ES-I3 (cell line): ENCODE data around the gene DACH2.

Experiments used
- H3K36me3 ChIP-seq: 2 replicates; pipeline ENCODE4 v1.6.1; 2013; ENCODE audit warnings: mild to moderate bottlenecking, low read length, control low read depth, moderate library complexity; ENCODE audit not compliant: insufficient read depth
- H3K4me1 ChIP-seq: 2 replicates; pipeline ENCODE4 v1.6.1; 2013; ENCODE audit warnings: mild to moderate bottlenecking, control low read depth, low read length; ENCODE audit not compliant: insufficient read depth
- H3K9ac ChIP-seq: 2 replicates; pipeline ENCODE4 v1.6.1; 2013; ENCODE audit warnings: low read depth, mild to moderate bottlenecking, low read length, moderate library complexity
- H3K9me3 ChIP-seq: 2 replicates; pipeline ENCODE4 v1.6.1; 2013; ENCODE audit warnings: mild to moderate bottlenecking, low read length, moderate library complexity; ENCODE audit not compliant: control insufficient read depth, insufficient read depth

Gene DACH2

GRCh38 chrX:86370927-86371326 is 222.7 kb downstream of the DACH2 start:
- H3K9ac ChIP-seq = no peak overlapping the region
- H3K4me1 ChIP-seq = no peaks in the 10 kb centered on the region
- H3K36me3 ChIP-seq = no peaks in the 10 kb centered on the region
- no peaks in the 10 kb centered on the region for H3K9me3 ChIP-seq

- Histone ChIP-seq H3K9me3 (no peaks in the 10 kb centered on the region), H3K36me3 (no peaks in the 10 kb centered on the region), H3K9ac (no peak overlapping the region), H3K4me1 (no peaks in the 10 kb centered on the region)
Observed at GRCh38 chrX:86379209-86379608, 231.0 kb downstream of the DACH2 start.

GRCh38 chrX:86383681-86384540 is 235.7 kb downstream of the DACH2 start:
- H3K36me3 ChIP-seq = no peaks in the 10 kb centered on the region
- no peaks in the 10 kb centered on the region for H3K9me3 ChIP-seq
- no peaks in the 10 kb centered on the region for H3K4me1 ChIP-seq
- no peak overlapping the region for H3K9ac ChIP-seq

- H3K36me3 ChIP-seq = no peaks in the 10 kb centered on the region
- no peaks in the 10 kb centered on the region; the same call in 1 of the 2 replicates for H3K9me3 ChIP-seq
- no peak overlapping the region for H3K9ac ChIP-seq
- no peaks in the 10 kb centered on the region for H3K4me1 ChIP-seq
Observed at GRCh38 chrX:86407371-86407770, 259.1 kb downstream of the DACH2 start.

GRCh38 chrX:86421771-86422170 is 273.5 kb downstream of the DACH2 start:
- Histone ChIP-seq H3K36me3 (no peaks in the 10 kb centered on the region), H3K9me3 (0 out of 2 replicates have a peak, but pooled peaks cover 2% of the 10 kb centered on the region), H3K4me1 (no peaks in the 10 kb centered on the region), H3K9ac (no peak overlapping the region)

GRCh38 chrX:86436116-86436515 is 287.9 kb downstream of the DACH2 start:
- Histone ChIP-seq H3K4me1 (no peaks in the 10 kb centered on the region), H3K36me3 (no peaks in the 10 kb centered on the region), H3K9ac (no peak overlapping the region), H3K9me3 (no peaks in the 10 kb centered on the region)

GRCh38 chrX:86455495-86455894 is 307.2 kb downstream of the DACH2 start:
- no peaks in the 10 kb centered on the region for H3K36me3 ChIP-seq
- H3K9me3 ChIP-seq = peaks cover 4% of the 10 kb centered on the region; the same call in 1 of the 2 replicates
- no peak overlapping the region for H3K9ac ChIP-seq
- no peaks in the 10 kb centered on the region; the same call in 1 of the 2 replicates for H3K4me1 ChIP-seq

GRCh38 chrX:86460760-86461159 is 312.5 kb downstream of the DACH2 start:
- Histone ChIP-seq H3K9me3 (no peaks in the 10 kb centered on the region), H3K9ac (no peak overlapping the region), H3K36me3 (no peaks in the 10 kb centered on the region), H3K4me1 (no peaks in the 10 kb centered on the region; the same call in 1 of the 2 replicates)

GRCh38 chrX:86504297-86504696 is 356.0 kb downstream of the DACH2 start:
- H3K9ac ChIP-seq = no peak overlapping the region
- no peaks in the 10 kb centered on the region for H3K9me3 ChIP-seq
- H3K36me3 ChIP-seq = no peaks in the 10 kb centered on the region
- no peaks in the 10 kb centered on the region for H3K4me1 ChIP-seq

- no peaks in the 10 kb centered on the region for H3K36me3 ChIP-seq
- no peak overlapping the region for H3K9ac ChIP-seq
- H3K4me1 ChIP-seq = no peaks in the 10 kb centered on the region
- no peaks in the 10 kb centered on the region for H3K9me3 ChIP-seq
Observed at GRCh38 chrX:86507331-86507730, 359.1 kb downstream of the DACH2 start.

- Histone ChIP-seq H3K4me1 (no peaks in the 10 kb centered on the region), H3K9ac (no peak overlapping the region), H3K36me3 (no peaks in the 10 kb centered on the region), H3K9me3 (no peaks in the 10 kb centered on the region)
Observed at GRCh38 chrX:86579777-86580176, 431.5 kb downstream of the DACH2 start.

- no peak overlapping the region for H3K9ac ChIP-seq
- no peaks in the 10 kb centered on the region for H3K9me3 ChIP-seq
- H3K4me1 ChIP-seq = no peaks in the 10 kb centered on the region; the same call in 1 of the 2 replicates
- no peaks in the 10 kb centered on the region for H3K36me3 ChIP-seq
Observed at GRCh38 chrX:86604607-86605006, 456.4 kb downstream of the DACH2 start.

GRCh38 chrX:86696951-86697350 is 548.7 kb downstream of the DACH2 start:
- H3K4me1 ChIP-seq = no peaks in the 10 kb centered on the region
- no peaks in the 10 kb centered on the region for H3K9me3 ChIP-seq
- H3K9ac ChIP-seq = no peak overlapping the region
- no peaks in the 10 kb centered on the region for H3K36me3 ChIP-seq

GRCh38 chrX:86711531-86712180 is 563.4 kb downstream of the DACH2 start:
- H3K9me3 ChIP-seq = no peaks in the 10 kb centered on the region
- H3K4me1 ChIP-seq = no peaks in the 10 kb centered on the region
- no peaks in the 10 kb centered on the region for H3K36me3 ChIP-seq
- H3K9ac ChIP-seq = no peak overlapping the region

- Histone ChIP-seq H3K9ac (no peak overlapping the region), H3K9me3 (no peaks in the 10 kb centered on the region), H3K36me3 (no peaks in the 10 kb centered on the region), H3K4me1 (no peaks in the 10 kb centered on the region)
Observed at GRCh38 chrX:86714441-86714840, 566.2 kb downstream of the DACH2 start.
